ENCODE measurements around the gene FRMD7.
"Not testable (repeated sequence)": the region's sequence is repeated elsewhere in the genome, so short reads cannot be mapped to it uniquely, and the experiment has no call there.

The FRMD7 gene

DNA sequence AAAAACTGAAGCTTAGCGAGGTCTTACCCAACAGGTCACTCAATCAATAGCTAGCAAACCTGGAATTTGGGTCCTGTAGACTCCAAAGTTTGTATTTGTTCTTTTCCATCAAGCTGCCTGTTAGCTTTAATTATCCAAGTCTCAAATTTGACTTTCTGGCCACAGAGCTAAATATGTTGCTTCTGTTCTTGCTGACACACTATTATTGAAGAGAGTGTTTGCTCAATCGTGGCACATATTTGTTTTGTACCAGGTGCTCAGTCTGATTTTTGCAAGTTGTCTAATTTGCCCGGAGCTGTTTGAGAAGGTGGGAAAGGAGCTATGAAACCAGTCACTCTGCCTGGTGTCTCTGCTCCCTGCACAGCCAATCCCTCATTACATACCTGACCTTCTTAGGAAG lies 41.7 kb upstream of the FRMD7 start:
- no peak overlapping the region for H3K14ac ChIP-seq (ENCODE audit: low read length)
- no peak overlapping the region for H2BK120ac ChIP-seq (ENCODE audit: low read depth, low read length)
- H3K4me1 ChIP-seq (ENCODE audit: control insufficient read depth in 2 of 2, insufficient read depth in 1 of 2, low read depth in 1 of 2, low read length in 2 of 2) = no peaks in the 10 kb centered on the region
- no peaks in the 10 kb centered on the region for H3K79me1 ChIP-seq (ENCODE audit: low read depth, low read length)
- H2AK5ac ChIP-seq (ENCODE audit: low read depth, low read length) = no peak overlapping the region
- H2BK5ac ChIP-seq (ENCODE audit: low read length) = no peak overlapping the region
- H3K9ac ChIP-seq (ENCODE audit: low read depth, low read length, poor library complexity) = no peak overlapping the region
- no CpG with 5 or more reads among the region's 3 CpGs for WGBS, 2 donors (ENCODE audit: extremely low coverage in 2 of 2, insufficient read length in 2 of 2, insufficient replicate concordance in 1 of 2)
- H3K36me3 ChIP-seq (replicated peaks in 1 of 2; ENCODE audit: control insufficient read depth in 2 of 2, insufficient read depth in 2 of 2, low read length in 2 of 2) = no peaks in the 10 kb centered on the region
- H4K8ac ChIP-seq (ENCODE audit: low read depth, low read length) = no peak overlapping the region
- H3K27me3 ChIP-seq (ENCODE audit: control insufficient read depth in 3 of 3, insufficient read depth in 3 of 3, low read depth in 1 of 3, low read length in 3 of 3) = peaks cover 0 to 17% (median 0%) of the 10 kb centered on the region in 3 experiments
- no peak overlapping the region for H2BK12ac ChIP-seq (ENCODE audit: low read length)
- no peak overlapping the region for H3K27ac ChIP-seq (replicated peaks; ENCODE audit: low read length)
- no peak overlapping the region for H2BK15ac ChIP-seq (ENCODE audit: low read length)
- H3K4me3 ChIP-seq (ENCODE audit: low read length in 2 of 2) = no peak overlapping the region
- H3K4ac ChIP-seq (ENCODE audit: low read length) = no peak overlapping the region
- no peak overlapping the region for H4K91ac ChIP-seq (ENCODE audit: low read depth, low read length, poor library complexity)
- H3K18ac ChIP-seq (ENCODE audit: low read length) = no peak overlapping the region
- no peak overlapping the region for H2AFZ ChIP-seq (ENCODE audit: low read length)
- H3K4me2 ChIP-seq (ENCODE audit: insufficient read depth, low read length, poor library complexity, severe bottlenecking) = no peak overlapping the region
- no peaks in the 10 kb centered on the region for H3K9me3 ChIP-seq (replicated peaks in 1 of 2; ENCODE audit: control insufficient read depth in 2 of 2, insufficient read depth in 1 of 2, low read depth in 1 of 2, low read length in 2 of 2)
- no peak for DNase-seq (ENCODE audit: low spot score)
- H3K23ac ChIP-seq (ENCODE audit: low read depth, low read length, poor library complexity) = no peak overlapping the region

DNA sequence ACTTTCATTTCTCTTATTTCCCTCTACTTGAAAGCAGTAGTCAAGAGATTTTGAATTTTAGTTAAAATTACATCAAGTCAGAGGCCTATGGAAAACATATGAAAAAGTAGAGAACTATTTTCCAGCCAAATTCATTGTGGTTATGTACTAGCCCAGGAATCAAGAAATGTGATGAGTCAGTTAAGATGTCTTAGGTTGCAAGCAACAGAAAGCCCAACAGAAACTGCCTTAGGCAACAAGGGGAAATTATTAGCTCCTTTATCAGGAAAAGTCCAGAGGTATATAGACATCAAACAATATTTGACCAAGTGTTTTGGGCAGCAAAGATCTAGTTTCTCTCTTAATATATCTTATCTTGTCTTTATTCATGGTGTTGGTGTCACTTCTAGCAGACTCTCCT lies 37.8 kb upstream of the FRMD7 start:
- H2BK12ac ChIP-seq (ENCODE audit: low read length) = no peak overlapping the region
- no peak overlapping the region for H2BK5ac ChIP-seq (ENCODE audit: low read length)
- no peak overlapping the region for H3K14ac ChIP-seq (ENCODE audit: low read length)
- H3K4me2 ChIP-seq (ENCODE audit: insufficient read depth, low read length, poor library complexity, severe bottlenecking) = no peak overlapping the region
- H3K27ac ChIP-seq (replicated peaks; ENCODE audit: low read length) = no peak overlapping the region
- H2AK5ac ChIP-seq (ENCODE audit: low read depth, low read length) = no peak overlapping the region
- H4K8ac ChIP-seq (ENCODE audit: low read depth, low read length) = no peak overlapping the region
- peaks cover 0 to 10% (median 0%) of the 10 kb centered on the region in 3 experiments for H3K27me3 ChIP-seq (ENCODE audit: control insufficient read depth in 3 of 3, insufficient read depth in 3 of 3, low read depth in 1 of 3, low read length in 3 of 3)
- no peak overlapping the region for H2BK15ac ChIP-seq (ENCODE audit: low read length)
- no peak overlapping the region for H4K91ac ChIP-seq (ENCODE audit: low read depth, low read length, poor library complexity)
- no peak overlapping the region for H2BK120ac ChIP-seq (ENCODE audit: low read depth, low read length)
- H3K9me3 ChIP-seq (replicated peaks in 1 of 2; ENCODE audit: control insufficient read depth in 2 of 2, insufficient read depth in 1 of 2, low read depth in 1 of 2, low read length in 2 of 2) = no peaks in the 10 kb centered on the region
- H3K4me3 ChIP-seq (ENCODE audit: low read length in 2 of 2) = no peak overlapping the region
- no peak overlapping the region for H3K9ac ChIP-seq (ENCODE audit: low read depth, low read length, poor library complexity)
- no peaks in the 10 kb centered on the region for H3K4me1 ChIP-seq (ENCODE audit: control insufficient read depth in 2 of 2, insufficient read depth in 1 of 2, low read depth in 1 of 2, low read length in 2 of 2)
- H3K36me3 ChIP-seq (replicated peaks in 1 of 2; ENCODE audit: control insufficient read depth in 2 of 2, insufficient read depth in 2 of 2, low read length in 2 of 2) = no peaks in the 10 kb centered on the region
- DNase-seq (ENCODE audit: low spot score) = no peak
- H2AFZ ChIP-seq (ENCODE audit: low read length) = no peak overlapping the region
- no peak overlapping the region for H3K4ac ChIP-seq (ENCODE audit: low read length)
- no peak overlapping the region for H3K23ac ChIP-seq (ENCODE audit: low read depth, low read length, poor library complexity)
- no peaks in the 10 kb centered on the region for H3K79me1 ChIP-seq (ENCODE audit: low read depth, low read length)
- no peak overlapping the region for H3K18ac ChIP-seq (ENCODE audit: low read length)

GRCh38 chrX:132165005-132165404 lies 37.2 kb upstream of the FRMD7 start:
- no peaks in the 10 kb centered on the region for H3K9me3 ChIP-seq (replicated peaks in 1 of 2; ENCODE audit: control insufficient read depth in 2 of 2, insufficient read depth in 1 of 2, low read depth in 1 of 2, low read length in 2 of 2)
- no peak overlapping the region for H2AFZ ChIP-seq (ENCODE audit: low read length)
- H2AK5ac ChIP-seq (ENCODE audit: low read depth, low read length) = no peak overlapping the region
- H4K91ac ChIP-seq (ENCODE audit: low read depth, low read length, poor library complexity) = no peak overlapping the region
- no peak overlapping the region for H2BK120ac ChIP-seq (ENCODE audit: low read depth, low read length)
- no peaks in the 10 kb centered on the region for H3K79me1 ChIP-seq (ENCODE audit: low read depth, low read length)
- H3K23ac ChIP-seq (ENCODE audit: low read depth, low read length, poor library complexity) = no peak overlapping the region
- H2BK12ac ChIP-seq (ENCODE audit: low read length) = no peak overlapping the region
- H3K4me3 ChIP-seq (ENCODE audit: low read length in 2 of 2) = no peak overlapping the region
- peaks cover 0 to 5% (median 0%) of the 10 kb centered on the region in 3 experiments for H3K27me3 ChIP-seq (ENCODE audit: control insufficient read depth in 3 of 3, insufficient read depth in 3 of 3, low read depth in 1 of 3, low read length in 3 of 3)
- no peak overlapping the region for H3K27ac ChIP-seq (replicated peaks; ENCODE audit: low read length)
- H3K4me1 ChIP-seq (ENCODE audit: control insufficient read depth in 2 of 2, insufficient read depth in 1 of 2, low read depth in 1 of 2, low read length in 2 of 2) = no peaks in the 10 kb centered on the region
- no peak overlapping the region for H2BK15ac ChIP-seq (ENCODE audit: low read length)
- H3K36me3 ChIP-seq (replicated peaks in 1 of 2; ENCODE audit: control insufficient read depth in 2 of 2, insufficient read depth in 2 of 2, low read length in 2 of 2) = no peaks in the 10 kb centered on the region
- no peak overlapping the region for H3K4ac ChIP-seq (ENCODE audit: low read length)
- no peak overlapping the region for H3K4me2 ChIP-seq (ENCODE audit: insufficient read depth, low read length, poor library complexity, severe bottlenecking)
- DNase-seq (ENCODE audit: low spot score) = no peak
- H2BK5ac ChIP-seq (ENCODE audit: low read length) = no peak overlapping the region
- no peak overlapping the region for H3K18ac ChIP-seq (ENCODE audit: low read length)
- no peak overlapping the region for H4K8ac ChIP-seq (ENCODE audit: low read depth, low read length)
- no peak overlapping the region for H3K9ac ChIP-seq (ENCODE audit: low read depth, low read length, poor library complexity)
- H3K14ac ChIP-seq (ENCODE audit: low read length) = no peak overlapping the region

DNA sequence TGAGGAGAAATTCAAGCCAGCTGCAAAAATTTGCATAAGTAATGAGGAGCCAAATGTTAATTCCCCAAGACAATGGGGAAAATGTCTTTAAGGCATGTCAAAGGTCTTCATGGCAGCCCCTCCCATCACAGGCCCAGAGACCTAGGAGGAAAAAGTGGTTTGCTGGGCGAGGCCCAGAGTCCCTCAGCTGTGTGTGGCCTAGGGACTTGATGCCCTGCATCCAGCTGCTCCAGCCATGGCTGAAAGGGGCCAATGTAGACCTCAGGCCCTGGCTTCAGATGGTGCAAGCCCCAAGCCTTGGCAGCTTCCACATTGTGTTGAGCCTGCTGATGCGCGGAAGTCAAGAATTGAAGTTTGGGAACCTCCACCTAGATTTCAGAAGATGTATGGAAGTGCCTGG lies 35.3 kb upstream of the FRMD7 start:
- not testable (repeated sequence) for H2BK12ac ChIP-seq (ENCODE audit: low read length); H3K14ac ChIP-seq (ENCODE audit: low read length); H3K36me3 ChIP-seq (replicated peaks in 1 of 2; ENCODE audit: control insufficient read depth in 2 of 2, insufficient read depth in 2 of 2, low read length in 2 of 2); H3K9ac ChIP-seq (ENCODE audit: low read depth, low read length, poor library complexity); H3K4me1 ChIP-seq (ENCODE audit: control insufficient read depth in 2 of 2, insufficient read depth in 1 of 2, low read depth in 1 of 2, low read length in 2 of 2); H3K4ac ChIP-seq (ENCODE audit: low read length); H3K27me3 ChIP-seq (ENCODE audit: control insufficient read depth in 3 of 3, insufficient read depth in 3 of 3, low read depth in 1 of 3, low read length in 3 of 3); H3K23ac ChIP-seq (ENCODE audit: low read depth, low read length, poor library complexity); H2BK5ac ChIP-seq (ENCODE audit: low read length); H3K9me3 ChIP-seq (replicated peaks in 1 of 2; ENCODE audit: control insufficient read depth in 2 of 2, insufficient read depth in 1 of 2, low read depth in 1 of 2, low read length in 2 of 2); H4K8ac ChIP-seq (ENCODE audit: low read depth, low read length); DNase-seq (ENCODE audit: low spot score); H3K4me2 ChIP-seq (ENCODE audit: insufficient read depth, low read length, poor library complexity, severe bottlenecking); H2BK15ac ChIP-seq (ENCODE audit: low read length); H4K91ac ChIP-seq (ENCODE audit: low read depth, low read length, poor library complexity); H2BK120ac ChIP-seq (ENCODE audit: low read depth, low read length); H3K18ac ChIP-seq (ENCODE audit: low read length); H3K4me3 ChIP-seq (ENCODE audit: low read length in 2 of 2); H2AFZ ChIP-seq (ENCODE audit: low read length); H2AK5ac ChIP-seq (ENCODE audit: low read depth, low read length); H3K27ac ChIP-seq (replicated peaks; ENCODE audit: low read length); H3K79me1 ChIP-seq (ENCODE audit: low read depth, low read length)
- no CpG with 5 or more reads among the region's 3 CpGs for WGBS, 2 donors (ENCODE audit: extremely low coverage in 2 of 2, insufficient read length in 2 of 2, insufficient replicate concordance in 1 of 2)

All from neuronal stem cell (in vitro differentiated cells).